ENCODE results near the gene ZNF750.

Gene ZNF750

DNA sequence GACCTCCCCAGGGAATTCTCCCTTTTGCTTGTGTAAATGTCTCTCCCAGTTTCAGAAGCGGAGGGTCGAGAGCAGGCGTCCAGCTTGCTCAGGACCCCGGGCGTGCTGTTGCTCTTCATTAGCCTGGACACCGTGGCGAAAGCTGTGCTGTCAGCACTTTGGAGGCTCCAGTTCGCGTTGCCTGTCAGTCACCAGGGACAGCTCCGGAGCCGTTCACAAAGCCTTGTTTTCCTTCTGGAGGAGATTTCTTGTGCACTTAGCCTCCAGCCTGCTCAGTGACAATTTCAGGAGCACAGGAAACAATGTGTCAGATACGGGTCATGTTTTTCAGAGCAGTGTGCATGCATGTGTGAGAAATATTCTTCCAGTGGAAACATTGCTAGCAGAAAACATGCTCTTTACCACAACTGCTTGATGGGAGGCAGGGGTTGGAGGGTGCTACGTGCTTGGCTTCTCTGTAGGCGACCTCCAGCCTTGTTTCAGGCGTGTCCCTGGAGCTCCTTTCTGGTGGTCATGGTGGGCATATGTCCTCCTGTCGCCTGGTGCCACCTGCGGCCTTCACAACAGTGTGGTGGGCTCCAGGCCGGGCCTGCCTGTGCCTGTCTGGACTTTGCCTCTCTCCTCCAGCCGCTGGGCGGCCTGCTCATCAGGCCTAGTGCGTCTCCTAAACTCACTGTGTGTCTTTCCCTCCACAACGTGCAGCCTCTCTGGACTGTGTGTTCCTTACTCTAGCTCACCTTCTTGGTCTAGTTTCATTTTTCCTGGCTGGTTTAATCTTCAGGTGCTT, 29.0 kb downstream of the ZNF750 start:
- DNase-seq: no peak

DNA sequence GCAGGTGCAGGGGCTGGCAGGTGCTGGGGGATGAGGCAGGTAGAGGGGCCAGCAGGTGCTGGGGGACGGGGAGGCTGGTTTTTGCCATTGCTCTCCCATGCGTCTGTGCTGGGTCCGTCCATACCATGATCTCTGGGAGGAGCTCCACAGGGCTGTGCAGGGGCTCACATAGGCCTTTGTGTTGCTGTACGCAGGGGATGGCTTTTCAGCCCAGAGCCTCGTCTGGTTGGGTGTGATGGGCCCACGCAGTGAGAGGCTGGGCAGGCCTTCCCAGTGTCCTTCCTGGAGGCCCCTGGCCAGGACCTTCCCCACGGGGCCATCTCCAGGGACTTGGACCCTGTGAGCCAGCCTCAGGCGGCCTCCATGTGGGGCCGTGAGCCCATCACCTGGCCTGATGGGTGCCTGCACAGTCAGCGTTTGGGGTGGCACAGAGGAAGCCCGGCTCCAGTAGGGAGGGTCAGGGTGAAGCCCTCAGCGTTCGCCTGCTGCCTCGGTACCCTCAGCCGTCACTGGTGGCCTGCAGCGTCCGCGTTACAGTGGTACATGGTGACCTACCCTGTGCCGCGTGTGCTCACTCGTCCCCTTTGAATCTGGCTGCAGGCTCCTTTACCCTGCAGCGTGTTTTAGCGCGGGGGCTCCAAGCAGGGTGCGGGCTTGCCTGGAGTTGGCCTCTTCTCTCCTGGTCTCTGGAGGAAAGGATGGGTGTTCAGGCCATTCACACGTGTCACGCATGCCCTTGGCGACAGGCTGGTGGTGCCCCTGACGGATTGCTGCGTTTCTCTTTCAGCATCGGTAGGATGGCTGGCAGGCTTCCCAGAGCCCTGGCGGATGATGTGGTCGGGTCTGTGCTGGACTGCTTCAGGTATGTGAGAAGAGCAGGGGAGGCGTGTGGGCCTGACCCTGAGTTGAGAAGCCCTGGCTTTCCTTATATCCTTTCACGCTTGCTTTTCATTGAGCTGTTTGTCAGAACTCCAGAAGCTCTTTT, 30.6 kb downstream of the ZNF750 start:
- DNase-seq: no peak

DNA sequence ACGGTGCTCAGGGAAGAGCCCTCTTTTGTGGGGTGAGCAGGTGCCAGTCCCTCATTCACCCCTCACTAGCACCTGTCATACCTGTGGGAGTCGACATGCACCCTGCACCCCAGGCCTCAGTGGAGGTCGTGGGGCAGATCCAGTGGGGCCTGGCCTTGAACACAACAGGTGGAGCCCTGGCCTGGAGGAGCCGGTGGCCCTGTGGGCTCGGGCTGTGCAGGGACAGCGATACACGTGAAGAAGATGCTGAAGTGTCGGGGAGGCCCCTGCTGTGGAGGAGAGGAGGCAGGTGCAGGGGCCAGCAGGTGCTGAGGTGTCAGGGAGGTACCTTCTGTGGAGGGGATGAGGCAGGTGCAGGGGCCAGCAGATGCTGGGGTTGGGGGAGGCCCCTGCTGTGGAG, 31.8 kb downstream of the ZNF750 start:
- no peak for DNase-seq

DNA sequence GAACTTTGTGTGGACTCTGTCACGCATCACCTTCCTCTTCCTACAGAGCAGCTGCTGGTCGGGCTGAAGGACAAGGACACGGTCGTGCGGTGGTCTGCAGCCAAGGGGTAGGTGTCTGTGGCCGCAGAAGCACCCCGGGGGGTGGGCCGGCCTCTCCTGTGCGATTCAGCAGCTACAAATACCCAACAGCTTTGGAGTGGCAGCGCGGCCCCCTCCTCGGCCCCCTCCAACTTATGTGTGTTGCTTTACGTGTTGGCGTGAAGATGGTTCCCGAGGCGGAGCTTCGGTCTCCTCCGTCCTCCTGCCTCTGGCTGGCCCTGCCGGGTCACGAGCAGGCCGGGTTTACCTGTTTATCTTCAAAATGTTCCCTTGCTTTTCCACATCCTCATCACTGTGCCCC, 32.3 kb downstream of the ZNF750 start:
- DNase-seq: no peak

DNA sequence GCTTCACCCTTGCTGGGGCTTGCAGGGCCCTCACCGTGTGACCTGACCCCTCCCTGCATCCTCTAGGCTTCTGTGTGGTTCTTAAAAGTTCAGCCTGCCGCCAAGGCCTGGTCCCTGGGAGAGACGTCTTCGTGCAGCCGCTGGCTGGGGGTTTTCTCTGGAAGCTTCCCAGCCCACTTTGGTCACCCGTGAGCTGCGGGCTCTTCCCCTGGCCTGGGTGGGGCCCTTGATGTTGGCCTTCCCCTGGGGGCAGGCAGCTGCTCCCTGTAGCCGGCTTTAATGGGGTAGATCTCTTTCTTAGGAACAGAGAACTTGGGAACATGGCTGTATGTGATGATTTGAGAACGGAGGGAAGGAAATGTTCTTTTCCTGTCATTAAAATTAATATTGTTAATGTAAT, 32.7 kb downstream of the ZNF750 start:
- no peak for DNase-seq

DNA sequence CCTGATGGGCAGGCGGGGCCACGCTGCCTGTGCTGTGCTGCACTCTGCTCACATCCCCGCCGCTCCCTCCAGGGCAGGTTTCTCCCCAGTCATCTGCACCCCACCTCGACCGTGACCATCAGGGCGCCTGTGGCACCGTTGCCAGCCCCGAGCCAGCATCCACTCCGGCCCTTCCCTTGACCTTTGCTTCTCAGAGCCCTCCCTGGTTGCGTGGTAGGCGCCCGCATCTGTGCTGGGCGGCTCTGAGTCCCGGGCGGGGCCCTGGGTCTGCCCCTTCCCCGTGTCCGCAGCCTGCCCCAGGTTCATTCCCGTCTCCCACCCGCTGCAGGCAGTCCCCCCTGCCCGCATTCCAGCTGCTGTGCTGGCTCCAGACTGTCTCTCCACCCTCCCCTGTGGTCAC, 33.2 kb downstream of the ZNF750 start:
- DNase-seq: no peak

DNA sequence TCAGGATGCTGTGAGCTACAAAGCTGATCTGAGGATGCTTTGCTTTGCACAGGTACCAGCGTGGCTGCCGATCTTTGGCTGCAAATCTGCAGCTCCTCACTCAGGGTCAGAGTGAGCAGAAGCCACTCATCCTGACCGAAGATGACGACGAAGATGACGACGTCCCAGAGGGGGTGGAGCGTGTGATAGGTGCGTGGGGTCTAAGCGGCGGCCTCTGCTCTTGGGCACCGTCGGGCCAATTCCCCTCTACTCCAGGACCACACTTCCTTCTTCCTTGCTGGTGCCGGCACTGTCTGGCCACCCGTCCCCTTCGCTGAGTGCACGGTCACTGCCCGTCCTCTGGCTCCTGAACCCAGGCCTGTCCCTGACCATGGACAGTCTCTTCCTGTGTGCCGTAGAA, 34.0 kb downstream of the ZNF750 start:
- no peak for DNase-seq

DNA sequence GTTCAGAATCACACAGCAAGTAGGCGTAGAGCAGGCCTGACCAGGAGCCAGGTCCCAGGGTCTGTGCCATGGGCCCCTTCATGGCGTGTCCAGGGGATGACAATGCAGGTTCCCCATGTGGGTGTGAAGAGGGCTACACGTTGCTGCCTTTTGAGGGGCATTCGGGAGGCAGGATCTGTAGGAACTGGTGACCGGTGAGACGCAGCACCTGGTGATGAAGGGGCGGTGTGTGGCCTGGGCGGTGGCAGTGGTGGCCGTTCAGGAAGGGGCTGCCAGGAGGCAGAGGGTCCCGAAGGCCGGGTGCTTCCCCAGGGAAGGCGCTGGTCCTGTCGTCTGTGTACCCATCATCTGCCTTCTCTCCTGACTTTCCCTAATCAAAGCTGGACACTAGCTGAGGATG, 34.6 kb downstream of the ZNF750 start:
- no peak for DNase-seq

DNA sequence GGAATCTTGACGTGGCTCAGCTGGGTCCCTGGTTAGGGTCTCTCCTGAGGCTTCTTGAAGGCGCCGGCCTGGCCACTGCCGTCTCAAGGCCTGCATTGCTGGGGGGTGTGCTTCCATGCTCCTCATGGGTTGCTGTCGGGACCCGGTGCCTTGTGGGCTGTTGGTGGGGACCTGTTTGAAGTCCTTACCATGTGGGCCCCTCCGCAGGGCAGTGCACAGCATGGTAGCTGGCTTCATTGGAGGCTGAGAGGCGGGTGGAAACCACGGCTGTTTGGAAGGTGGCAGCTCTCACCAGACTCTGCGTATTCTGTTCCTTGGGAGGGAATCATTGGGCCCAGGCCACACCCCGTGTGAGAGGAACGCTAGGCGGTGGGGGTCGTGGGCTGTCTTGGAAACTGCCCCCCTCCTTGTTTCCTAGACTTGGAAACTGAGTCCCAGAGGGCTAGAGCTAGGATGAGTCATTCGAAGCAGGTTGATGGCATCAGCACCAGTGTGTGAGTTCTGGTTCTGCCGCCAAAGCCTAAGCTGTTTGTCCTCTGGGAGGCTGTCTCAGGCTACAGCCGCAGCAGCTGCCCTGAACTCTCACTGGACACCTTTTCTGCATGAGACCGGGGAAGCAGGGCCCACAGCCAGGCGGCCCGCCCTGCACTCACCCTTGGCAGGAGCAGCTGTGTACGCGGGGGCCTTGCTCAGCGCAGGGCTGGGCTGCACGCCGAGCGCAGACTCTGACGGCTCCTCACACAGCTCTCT, 35.2 kb downstream of the ZNF750 start:
- DNase-seq: no peak

DNA sequence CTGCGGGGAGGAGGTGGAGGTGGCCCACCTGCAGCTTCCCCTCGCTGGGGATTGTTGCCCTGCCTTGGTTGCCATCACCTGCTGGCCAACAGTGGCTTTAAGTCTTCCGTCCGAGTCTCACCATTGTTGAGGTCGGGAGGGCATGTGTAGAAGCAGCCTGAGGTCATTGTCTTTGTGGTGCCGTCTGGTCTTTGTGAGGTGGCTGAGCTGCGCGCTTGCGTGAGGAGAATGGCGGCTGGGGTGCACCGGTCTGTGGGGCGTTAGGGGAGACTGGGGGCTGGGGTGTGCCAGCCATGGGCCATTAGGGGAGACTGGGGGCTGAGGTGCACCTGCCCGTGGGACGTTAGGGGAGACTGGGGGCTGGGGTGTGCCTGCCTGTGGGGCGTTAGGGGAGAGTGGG, 36.2 kb downstream of the ZNF750 start:
- DNase-seq: no peak

DNA sequence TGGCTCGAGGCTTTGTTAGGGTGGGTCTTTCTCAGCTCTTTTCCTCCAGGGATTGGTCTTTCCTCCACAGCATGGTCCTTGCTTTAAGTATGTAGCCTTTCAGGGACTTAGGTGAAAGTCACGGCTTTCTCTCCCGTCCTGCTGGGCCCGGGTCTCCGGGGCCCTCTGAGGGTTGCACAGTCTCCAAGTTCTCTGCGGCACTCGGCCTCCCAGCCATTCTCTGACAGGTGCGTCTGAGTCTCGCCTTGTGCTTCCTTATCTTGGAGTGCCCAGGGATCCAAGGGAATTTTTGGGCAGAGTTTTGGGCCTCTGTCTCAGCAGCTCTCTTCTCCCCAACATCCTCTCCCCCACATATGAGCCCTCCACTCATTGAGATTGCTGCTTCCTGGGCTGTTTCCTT, 36.6 kb downstream of the ZNF750 start:
- no peak for DNase-seq

DNA sequence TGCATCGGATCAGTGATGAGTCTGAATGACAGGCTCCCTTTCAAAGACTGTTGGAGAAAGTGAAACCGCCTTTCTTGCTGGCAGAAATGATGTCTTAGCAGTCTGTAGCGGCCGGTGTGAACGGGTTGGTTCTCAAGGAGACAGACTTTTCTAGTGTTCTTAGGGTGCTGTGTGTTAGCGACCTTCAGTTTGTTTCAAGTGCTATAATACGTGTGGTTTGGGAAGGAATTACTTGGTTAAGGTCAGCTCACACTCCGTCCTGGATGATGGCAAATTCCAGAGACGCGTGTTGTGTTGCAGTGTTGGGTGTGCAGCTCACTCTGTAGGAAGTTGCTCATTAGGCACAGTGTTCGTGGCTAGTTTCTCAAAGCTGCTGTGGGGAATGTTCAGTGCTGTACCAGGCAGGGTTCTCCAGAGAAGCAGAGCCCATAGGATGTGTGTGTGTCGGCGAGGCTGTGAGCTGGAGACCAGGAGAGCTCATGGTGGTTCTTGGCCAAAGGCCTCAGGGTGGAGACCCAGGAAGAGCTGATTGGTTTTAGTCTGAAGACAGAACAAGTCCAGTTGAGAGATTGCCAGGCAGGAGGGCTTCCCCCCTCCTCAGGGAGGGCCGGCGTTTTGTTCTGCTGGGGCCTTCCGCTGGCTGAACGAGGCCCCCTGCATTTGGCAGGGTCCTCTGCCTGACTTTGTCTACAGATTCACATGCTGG, 37.6 kb downstream of the ZNF750 start:
- no peak for DNase-seq

DNA sequence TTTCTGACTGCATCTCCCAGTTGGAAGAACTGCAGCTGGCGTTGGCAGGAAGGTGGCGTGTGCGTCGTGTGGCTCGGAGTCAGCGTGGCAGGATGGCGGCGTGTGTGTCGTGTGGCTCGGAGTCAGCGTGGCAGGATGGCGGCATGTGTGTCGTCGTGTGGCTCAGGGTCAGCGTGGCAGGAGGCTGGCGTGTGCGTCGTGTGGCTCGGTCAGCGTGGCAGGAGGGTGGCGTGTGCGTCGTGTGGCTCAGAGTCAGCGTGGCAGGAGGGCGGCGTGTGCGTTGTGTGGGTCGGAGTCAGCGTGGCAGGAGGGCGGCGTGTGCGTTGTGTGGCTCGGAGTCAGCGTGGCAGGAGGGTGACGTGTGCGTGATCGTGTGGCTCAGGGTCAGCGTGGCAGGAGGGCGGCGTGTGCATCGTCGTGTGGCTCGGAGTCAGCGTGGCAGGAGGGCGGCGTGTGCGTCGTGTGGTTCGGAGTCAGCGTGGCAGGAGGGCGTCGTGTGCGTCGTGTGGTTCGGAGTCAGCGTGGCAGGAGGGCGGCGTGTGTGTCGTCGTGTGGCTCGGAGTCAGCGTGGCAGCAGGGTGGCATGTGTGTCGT, 38.3 kb downstream of the ZNF750 start:
- no peak for DNase-seq

DNA sequence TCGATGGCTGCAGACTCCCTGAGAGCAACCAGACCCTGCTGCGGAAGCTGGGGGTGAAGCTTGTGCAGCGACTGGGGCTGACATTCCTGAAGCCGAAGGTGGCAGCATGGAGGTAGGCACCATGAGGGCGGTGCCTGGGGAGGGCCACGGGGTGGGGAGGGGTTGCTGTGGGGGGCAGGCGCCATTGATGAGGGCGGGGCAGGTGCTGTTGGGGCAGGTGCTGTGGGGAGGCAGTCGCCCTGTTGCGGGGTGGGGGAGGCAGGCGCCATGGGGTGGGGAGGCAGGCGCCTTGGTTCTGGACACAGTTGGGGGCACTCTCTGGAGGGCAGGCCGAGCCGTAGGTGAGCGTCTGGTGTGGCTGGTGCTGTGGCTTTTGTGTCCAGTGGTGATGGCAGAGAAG, 38.9 kb downstream of the ZNF750 start:
- DNase-seq: no peak

DNA sequence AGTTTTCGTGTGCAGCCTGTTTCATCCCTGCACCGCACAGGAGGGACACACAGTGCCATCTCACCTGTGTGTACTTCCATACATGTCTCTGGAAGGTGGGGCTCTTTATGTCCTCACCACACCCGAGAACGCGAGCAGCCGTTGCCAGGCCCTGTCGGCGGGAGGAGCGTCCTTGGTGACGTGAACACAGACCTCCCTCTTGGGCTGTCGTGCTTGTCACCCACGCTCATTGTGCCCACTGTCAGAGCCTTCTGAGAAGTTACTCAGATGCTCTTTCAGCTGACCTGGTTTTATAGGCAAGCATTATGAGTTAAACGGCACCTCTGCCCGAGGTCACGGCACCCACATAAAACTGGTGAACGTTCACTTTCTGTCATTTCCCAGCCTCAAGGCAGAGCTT, 40.2 kb downstream of the ZNF750 start:
- DNase-seq: no peak

DNA sequence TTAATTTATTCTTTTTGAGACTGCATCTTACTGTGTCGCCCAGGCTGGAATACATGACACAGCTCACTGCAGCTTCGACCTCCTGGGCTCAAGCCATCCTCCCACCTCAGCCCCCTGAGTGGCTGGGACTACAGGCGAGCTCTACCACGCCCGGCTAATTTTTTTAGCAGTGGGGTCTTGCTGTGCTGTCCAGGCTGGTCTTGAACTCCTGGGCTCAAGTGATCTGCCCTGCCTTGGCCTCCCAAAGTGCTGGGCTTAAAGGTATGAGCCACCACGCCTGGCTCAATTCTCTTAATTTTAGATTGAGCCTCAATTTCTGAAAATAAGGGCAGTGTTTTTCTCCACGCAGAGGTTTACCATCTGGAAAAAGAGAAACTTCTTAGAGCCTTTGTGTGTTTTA, 41.1 kb downstream of the ZNF750 start:
- DNase-seq: no peak

DNA sequence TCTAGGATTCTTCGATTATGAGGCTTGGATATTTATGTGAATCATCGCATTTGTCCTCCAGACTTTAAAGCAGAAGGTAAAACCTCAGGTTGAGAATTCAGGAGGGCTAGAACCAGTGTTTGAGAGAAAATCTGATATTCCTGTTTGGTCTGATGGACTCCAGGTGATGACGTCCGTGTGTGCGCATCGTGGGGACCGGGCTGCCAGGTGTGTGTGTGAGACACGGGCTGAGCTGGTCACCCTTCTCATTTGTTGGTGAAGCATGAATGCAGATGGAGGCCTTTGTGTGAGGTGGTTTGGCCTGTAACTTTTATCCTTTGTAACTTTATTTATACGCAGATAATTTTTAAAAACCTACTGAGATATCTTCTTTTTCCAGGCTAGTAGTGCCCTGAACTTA, 42.8 kb downstream of the ZNF750 start:
- no peak for DNase-seq

DNA sequence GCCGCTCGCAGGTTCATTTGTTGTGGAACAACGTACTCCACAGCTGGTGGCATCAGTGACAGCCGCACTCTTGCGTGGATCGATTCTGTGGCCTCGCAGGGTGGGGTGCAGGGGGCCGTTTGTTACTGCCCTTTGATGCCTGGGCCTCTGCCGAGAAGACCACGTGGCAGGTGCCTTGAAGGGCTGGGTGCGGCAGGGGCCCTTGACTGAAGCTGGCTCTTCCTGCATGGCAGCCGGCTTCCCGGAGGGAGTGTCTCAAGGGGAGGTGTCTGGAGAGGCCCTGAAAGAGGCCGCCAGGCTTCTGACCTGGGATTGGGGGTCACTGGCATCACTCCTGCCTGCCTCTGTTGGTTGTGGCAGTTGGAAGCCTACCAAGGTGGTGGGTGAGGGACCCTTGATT, 44.2 kb downstream of the ZNF750 start:
- DNase-seq: no peak

DNA sequence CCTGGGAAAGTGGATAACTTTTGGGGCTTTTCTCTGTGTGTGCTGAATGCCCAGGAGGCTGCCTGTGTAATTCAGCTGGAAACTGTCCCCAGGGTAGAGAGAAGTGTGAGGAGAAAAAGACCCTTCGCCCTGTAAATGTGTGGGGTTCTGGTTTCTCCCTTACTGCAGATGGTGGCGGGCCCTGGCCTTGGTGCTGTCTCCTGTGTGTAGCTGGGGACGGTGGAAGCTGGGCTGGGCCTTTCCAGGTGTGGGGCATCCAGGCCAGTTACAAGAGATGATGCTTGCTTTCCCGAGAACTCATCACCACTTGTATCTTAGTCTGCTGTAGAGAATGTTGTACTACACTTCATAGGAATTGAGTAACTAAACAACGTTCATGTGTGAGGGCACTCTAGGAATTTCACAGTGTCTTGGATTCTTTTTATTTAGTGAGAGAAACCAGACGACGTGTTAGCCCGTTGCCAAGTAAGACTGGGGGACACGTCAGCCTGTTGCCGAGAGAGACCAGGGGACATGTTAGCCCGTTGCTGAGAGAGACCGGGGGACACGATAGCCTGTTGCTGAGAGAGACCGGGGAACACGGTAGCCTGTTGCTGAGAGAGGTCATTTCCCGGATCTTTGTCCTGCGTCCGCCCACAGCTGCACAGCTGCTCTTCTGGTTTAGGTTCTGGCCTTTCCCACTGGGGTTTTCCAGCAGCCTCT, 44.9 kb downstream of the ZNF750 start:
- DNase-seq: no peak

DNA sequence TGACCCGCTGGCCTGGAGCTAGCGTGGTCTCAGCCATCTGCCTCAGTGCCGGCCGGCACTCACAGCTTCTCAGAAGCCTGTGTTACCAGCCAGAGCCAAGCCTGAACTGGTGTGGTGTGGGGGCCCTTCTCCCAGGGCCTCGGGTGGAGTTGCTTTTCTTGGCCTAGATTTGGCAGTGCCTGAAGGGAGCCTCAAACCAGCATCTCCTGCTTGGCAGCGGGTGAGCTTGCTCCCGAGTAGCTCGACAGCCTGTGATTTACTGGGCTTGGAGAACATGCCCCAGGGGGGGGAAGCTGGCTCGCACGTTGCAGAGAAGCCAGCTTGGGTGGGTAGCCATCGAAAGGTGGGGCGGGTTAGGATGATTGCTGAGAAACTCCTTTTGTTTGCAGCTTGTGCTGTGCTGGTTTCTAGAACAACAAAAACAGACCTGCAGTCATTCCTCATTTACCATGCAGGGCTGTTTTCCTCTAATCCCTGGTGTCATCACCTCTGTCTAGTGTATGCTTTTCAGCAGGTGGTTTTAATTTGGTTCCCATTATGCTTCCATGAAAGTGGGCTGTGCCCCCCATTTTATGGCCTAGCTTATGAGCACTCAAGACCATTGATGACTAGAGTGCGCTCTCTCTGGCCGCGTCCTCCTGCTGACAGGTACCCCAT, 45.7 kb downstream of the ZNF750 start:
- DNase-seq: no peak

DNA sequence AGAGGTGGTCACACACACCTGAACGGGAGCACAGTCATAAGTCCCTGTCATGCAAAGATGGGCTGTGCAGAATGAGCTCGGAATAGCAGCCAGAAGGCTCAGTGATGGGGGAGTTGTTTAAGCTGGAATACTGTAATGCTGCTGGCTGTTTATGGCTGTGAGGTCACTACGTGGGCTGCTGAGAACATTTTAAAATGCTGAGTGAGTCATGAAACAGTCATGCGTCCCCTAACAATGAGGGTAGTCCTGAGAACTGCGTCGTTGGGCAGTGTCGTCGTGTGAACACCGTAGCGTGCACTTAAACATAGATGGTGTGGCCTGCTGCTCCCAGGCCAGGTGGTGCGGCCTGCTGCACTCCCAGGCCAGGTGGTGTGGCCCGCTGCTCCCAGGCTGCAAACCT, 48.3 kb downstream of the ZNF750 start:
- DNase-seq: no peak
